Stimulated activated CD8-positive, alpha-beta memory T cell treated with anti-CD3 and anti-CD28 coated beads, Interleukin-2, amount 100 ng/mL, for 48 hours (primary cell): ENCODE results near the gene CD44.
"Not testable (repeated sequence)": the region's sequence is repeated elsewhere in the genome, so short reads cannot be mapped to it uniquely, and the experiment has no call there.

ENCODE experiments used
- DNase-seq, 2 donors: peaks; one replicate each; pipeline ENCODE4 v3.0.0-alpha.2; 2020; ENCODE audit warnings: low read depth in 2 of 2

Gene CD44

GRCh38 chr11:35214226-35214770 is 75.3 kb downstream of the CD44 start:
- DNase-seq = no peak

DNA sequence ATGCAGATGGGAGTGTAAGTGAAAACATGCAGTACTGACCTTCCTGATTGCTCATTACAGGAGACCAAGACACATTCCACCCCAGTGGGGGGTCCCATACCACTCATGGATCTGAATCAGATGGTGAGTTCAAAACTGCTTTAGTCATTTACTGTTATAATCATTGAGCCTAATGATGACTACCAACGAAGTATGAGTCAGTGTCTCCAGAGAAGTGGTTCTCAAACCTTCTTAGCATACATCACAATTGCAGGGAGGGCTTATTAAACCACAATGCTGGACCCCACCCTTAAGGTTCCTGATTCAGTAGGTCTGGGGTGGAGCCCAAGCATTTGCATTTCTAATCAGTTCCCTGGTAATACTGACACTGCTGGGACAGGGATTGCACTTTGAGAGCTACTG is 75.8 kb downstream of the CD44 start:
- DNase-seq = peak; percentile 7 to 30

- DNase-seq = no peak
Observed at GRCh38 chr11:35215945-35216344, 77.0 kb downstream of the CD44 start.

- no peak for DNase-seq
Observed at GRCh38 chr11:35216962-35217678, 78.1 kb downstream of the CD44 start.

- DNase-seq = no peak
Observed at GRCh38 chr11:35218956-35219355, 80.0 kb downstream of the CD44 start.

GRCh38 chr11:35223371-35223796 is 84.4 kb downstream of the CD44 start:
- no peak for DNase-seq

GRCh38 chr11:35223991-35224390 is 85.0 kb downstream of the CD44 start:
- DNase-seq = no peak

GRCh38 chr11:35225946-35226520 is 87.1 kb downstream of the CD44 start:
- DNase-seq = no peak

DNA sequence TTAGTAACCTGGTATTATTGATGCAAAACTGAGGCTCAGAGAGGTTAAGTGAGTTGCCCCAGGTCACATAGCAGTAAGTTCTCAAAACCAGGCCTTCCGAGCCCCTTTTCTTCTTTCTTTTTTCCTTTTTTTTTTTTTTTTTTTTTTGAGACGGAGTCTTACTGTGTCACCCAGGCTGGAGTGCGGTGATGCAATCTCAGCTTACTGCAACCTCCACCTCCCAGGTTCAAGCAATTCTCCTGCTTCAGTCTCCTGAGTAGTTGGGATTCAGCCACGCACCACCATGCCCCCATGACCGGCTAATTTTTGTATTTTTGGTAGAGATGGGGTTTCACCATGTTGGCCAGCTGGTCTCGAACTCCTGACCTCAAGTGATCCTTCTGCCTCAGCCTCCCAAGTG is 87.8 kb downstream of the CD44 start:
- not testable (repeated sequence) for DNase-seq

DNA sequence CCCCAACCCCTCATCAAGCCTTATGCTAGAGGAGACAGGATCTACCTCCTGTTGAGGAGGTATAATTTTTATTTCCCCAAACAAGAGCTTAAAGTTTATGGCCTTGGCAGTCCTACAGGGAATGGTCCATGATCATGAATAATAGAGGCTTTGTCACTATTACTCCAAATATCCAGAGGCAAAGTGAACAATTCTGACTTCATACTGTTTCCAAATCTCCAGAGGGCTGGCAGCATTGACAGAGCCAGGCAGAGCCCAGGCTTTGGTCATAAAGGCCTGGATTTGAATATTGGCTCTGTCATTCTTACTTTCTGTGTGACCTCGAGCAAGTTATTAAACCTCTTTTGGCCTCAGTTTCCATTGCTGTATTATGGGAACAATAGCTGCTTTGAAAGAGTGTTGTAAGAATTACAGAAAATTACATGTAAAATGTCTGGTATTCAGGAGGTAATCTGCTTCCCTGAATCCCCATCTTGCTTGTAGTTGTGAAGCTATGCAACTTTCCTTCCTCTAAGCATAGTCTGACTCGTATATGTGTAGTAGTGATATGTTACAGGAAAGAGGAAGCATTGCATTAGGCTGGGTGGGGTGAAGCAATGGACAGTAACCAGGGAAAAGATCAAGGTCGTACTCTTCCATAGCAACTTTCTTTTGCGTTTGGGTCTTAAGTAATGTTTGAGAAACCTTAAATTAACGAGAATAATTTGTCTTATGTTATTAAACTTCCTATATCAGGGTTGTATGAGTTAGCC is 88.8 kb downstream of the CD44 start:
- no peak for DNase-seq

- no peak for DNase-seq
Observed at GRCh38 chr11:35228328-35228725, 89.4 kb downstream of the CD44 start.

- DNase-seq = no peak
Observed at GRCh38 chr11:35230388-35230787, 91.4 kb downstream of the CD44 start.

GRCh38 chr11:35231076-35231860 is 92.3 kb downstream of the CD44 start:
- no peak for DNase-seq

- no peak for DNase-seq
Observed at GRCh38 chr11:35232891-35233330, 93.9 kb downstream of the CD44 start.

GRCh38 chr11:35233518-35233917 is 94.5 kb downstream of the CD44 start:
- DNase-seq = no peak

- DNase-seq = no peak
Observed at GRCh38 chr11:35234460-35235156, 95.6 kb downstream of the CD44 start.

DNA sequence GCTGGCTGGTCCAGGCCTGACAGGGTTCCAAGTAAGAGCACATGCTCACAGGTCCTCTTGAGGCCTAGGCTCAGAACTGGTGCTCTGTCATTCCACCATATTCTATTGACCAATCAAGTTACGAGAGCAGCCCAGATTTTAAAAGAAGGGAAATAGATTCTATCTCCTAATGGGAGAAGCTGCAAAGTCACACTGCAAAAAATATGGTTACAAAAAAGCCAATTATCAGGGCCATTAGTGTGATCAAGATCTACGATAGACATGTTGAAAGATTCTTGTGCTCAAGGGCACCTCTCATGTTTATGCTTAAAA is 96.1 kb downstream of the CD44 start:
- no peak for DNase-seq

GRCh38 chr11:35235498-35235897 is 96.5 kb downstream of the CD44 start:
- no peak for DNase-seq

- DNase-seq = peak; percentile 25 to 38
Observed at GRCh38 chr11:35235936-35236666, 97.1 kb downstream of the CD44 start.

DNA sequence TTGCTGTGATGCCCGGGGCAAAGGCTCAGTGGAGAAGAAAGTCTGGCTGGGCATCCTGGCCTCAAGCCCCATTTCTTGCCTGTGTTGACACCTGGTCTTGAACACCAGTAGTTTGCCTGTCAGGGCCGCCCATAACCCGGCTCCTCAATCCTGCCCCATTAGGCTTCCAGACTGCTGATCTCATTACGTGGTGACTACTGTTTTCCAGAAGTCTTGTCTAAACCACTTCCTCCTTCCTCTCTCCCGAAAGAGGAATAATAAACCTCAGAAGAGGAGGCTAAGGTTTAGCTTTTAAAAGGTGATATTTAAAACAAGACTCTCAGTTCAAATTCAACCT is 97.7 kb downstream of the CD44 start:
- DNase-seq = no peak

DNA sequence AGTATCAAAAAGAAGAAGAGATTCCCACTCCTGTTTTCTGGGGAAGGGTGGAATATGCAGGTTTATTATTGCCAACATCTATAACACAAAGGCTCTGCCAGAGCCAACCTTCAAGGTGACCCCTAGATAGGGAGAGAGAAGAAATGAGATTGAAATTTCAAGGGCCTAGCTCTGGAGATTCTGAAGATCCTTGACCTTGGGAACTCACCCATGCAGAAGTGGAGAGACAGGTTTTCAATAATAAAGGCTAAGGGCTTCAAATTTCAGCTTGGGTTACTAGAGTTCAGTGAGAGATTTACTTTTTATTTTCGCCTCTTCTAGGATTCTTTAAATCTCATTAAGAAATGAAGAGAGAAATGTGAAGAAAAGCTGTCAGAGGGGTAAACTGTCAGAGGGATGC is 98.4 kb downstream of the CD44 start:
- no peak for DNase-seq
